MG63 (cell line): Measurements from ENCODE around the gene CXCL12. TPM values are rescaled to one million over a fixed set of nuclear protein-coding genes. Genes with fewer than 3 reads are reported as not detected.

Experiments
- DNase-seq: peaks from one replicate; pipeline ENCODE4 v3.0.0-alpha.2; 2020
- H3K27me3 ChIP-seq: fragments of 250-450 bp; sonication (Bioruptor Pico); 2 replicates; pipeline ENCODE4 v1.5.1; 2020; ENCODE audit warnings: mild to moderate bottlenecking, moderate library complexity
- H3K36me3 ChIP-seq: fragments of 250-450 bp; sonication (Bioruptor Pico); 2 replicates; pipeline ENCODE4 v1.5.1; 2020; ENCODE audit warnings: mild to moderate bottlenecking, moderate library complexity
- H3K4me3 ChIP-seq: fragments of 250-450 bp; sonication (Bioruptor Pico); 2 replicates; pipeline ENCODE4 v1.5.1; 2020; ENCODE audit warnings: mild to moderate bottlenecking, moderate library complexity
- H3K9me3 ChIP-seq: fragments of 250-450 bp; sonication (Bioruptor Pico); 2 replicates; pipeline ENCODE4 v1.5.1; 2020; ENCODE audit warnings: mild to moderate bottlenecking, moderate library complexity
- total RNA-seq: library from RNA; depleted of rRNA; stranded (reverse); fragments of >200 nt; shearing (Covaris generic); gene quantifications from 2 replicates; pipeline ENCODE4 v1.2.3, GENCODE V29; 2014; ENCODE audit warnings: low replicate concordance

The CXCL12 gene
- total RNA-seq, 1 experiment from 2014 or later: 16.5 TPM

GRCh38 chr10:44411251-44411650 lies 26.4 kb upstream of the CXCL12 start:
- Histone ChIP-seq H3K36me3 (no peaks in the 10 kb centered on the region), H3K27me3 (no peaks in the 10 kb centered on the region), H3K9me3 (peaks cover 6% of the 10 kb centered on the region; the same call in 1 of the 2 replicates), H3K4me3 (no peak overlapping the region)
- DNase-seq: no peak

- Histone ChIP-seq H3K27me3 (no peaks in the 10 kb centered on the region), H3K9me3 (peaks cover 4% of the 10 kb centered on the region), H3K4me3 (no peak overlapping the region), H3K36me3 (no peaks in the 10 kb centered on the region)
- DNase-seq: no peak
Observed at GRCh38 chr10:44404741-44405437, 20.0 kb upstream of the CXCL12 start.

- DNase-seq: no peak
- Histone ChIP-seq H3K9me3 (peaks cover 4% of the 10 kb centered on the region), H3K27me3 (no peaks in the 10 kb centered on the region), H3K4me3 (no peak overlapping the region), H3K36me3 (no peaks in the 10 kb centered on the region)
Observed at GRCh38 chr10:44402465-44403195, 17.7 kb upstream of the CXCL12 start.

- H3K36me3 ChIP-seq: no peaks in the 10 kb centered on the region
- H3K27me3 ChIP-seq: no peaks in the 10 kb centered on the region
- no peak overlapping the region for H3K4me3 ChIP-seq
- DNase-seq: no peak
- H3K9me3 ChIP-seq: peaks cover 2% of the 10 kb centered on the region; the same call in 1 of the 2 replicates
Observed at GRCh38 chr10:44400541-44400940, 15.6 kb upstream of the CXCL12 start.

GRCh38 chr10:44399659-44400451 lies 15.0 kb upstream of the CXCL12 start:
- DNase-seq: no peak
- Histone ChIP-seq H3K27me3 (no peaks in the 10 kb centered on the region), H3K4me3 (no peak overlapping the region), H3K9me3 (peaks cover under 1% of the 10 kb centered on the region; the same call in 1 of the 2 replicates), H3K36me3 (no peaks in the 10 kb centered on the region)

GRCh38 chr10:44398747-44399658 lies 14.1 kb upstream of the CXCL12 start:
- no peaks in the 10 kb centered on the region for H3K27me3 ChIP-seq
- DNase-seq: no peak
- no peaks in the 10 kb centered on the region for H3K9me3 ChIP-seq
- H3K4me3 ChIP-seq: no peak overlapping the region
- no peaks in the 10 kb centered on the region for H3K36me3 ChIP-seq

GRCh38 chr10:44398271-44398670 lies 13.4 kb upstream of the CXCL12 start:
- Histone ChIP-seq H3K36me3 (no peaks in the 10 kb centered on the region), H3K4me3 (no peak overlapping the region), H3K27me3 (no peaks in the 10 kb centered on the region), H3K9me3 (no peaks in the 10 kb centered on the region)
- DNase-seq: no peak

GRCh38 chr10:44397476-44398225 lies 12.8 kb upstream of the CXCL12 start:
- no peak overlapping the region for H3K4me3 ChIP-seq
- DNase-seq: peak; percentile 33
- H3K27me3 ChIP-seq: no peaks in the 10 kb centered on the region
- H3K9me3 ChIP-seq: no peaks in the 10 kb centered on the region
- no peaks in the 10 kb centered on the region for H3K36me3 ChIP-seq

- no peak for DNase-seq
- H3K27me3 ChIP-seq: no peaks in the 10 kb centered on the region
- no peaks in the 10 kb centered on the region for H3K9me3 ChIP-seq
- no peaks in the 10 kb centered on the region for H3K36me3 ChIP-seq
- no peak overlapping the region for H3K4me3 ChIP-seq
Observed at GRCh38 chr10:44396671-44397191, 11.8 kb upstream of the CXCL12 start.

- DNase-seq: no peak
- no peaks in the 10 kb centered on the region for H3K9me3 ChIP-seq
Observed at GRCh38 chr10:44395902-44396670, 11.2 kb upstream of the CXCL12 start.

GRCh38 chr10:44395396-44395795 lies 10.5 kb upstream of the CXCL12 start:
- no peak overlapping the region for H3K4me3 ChIP-seq
- H3K9me3 ChIP-seq: no peaks in the 10 kb centered on the region
- DNase-seq: no peak
- H3K27me3 ChIP-seq: no peaks in the 10 kb centered on the region
- H3K36me3 ChIP-seq: no peaks in the 10 kb centered on the region

More at GRCh38 chr10:44395902-44396670, 11.2 kb upstream of the CXCL12 start:
- Histone ChIP-seq H3K4me3 (no peak overlapping the region), H3K36me3 (no peaks in the 10 kb centered on the region), H3K27me3 (no peaks in the 10 kb centered on the region)

GRCh38 chr10:44394696-44395381 lies 9.9 kb upstream of the CXCL12 start:
- no peaks in the 10 kb centered on the region for H3K9me3 ChIP-seq
- no peak for DNase-seq
- H3K36me3 ChIP-seq: no peaks in the 10 kb centered on the region
- no peak overlapping the region for H3K4me3 ChIP-seq
- no peaks in the 10 kb centered on the region for H3K27me3 ChIP-seq

- Histone ChIP-seq H3K9me3 (no peaks in the 10 kb centered on the region), H3K27me3 (no peaks in the 10 kb centered on the region), H3K36me3 (no peaks in the 10 kb centered on the region), H3K4me3 (no peak overlapping the region)
- no peak for DNase-seq
Observed at GRCh38 chr10:44393834-44394547, 9.1 kb upstream of the CXCL12 start.
